Activated CD4-positive, alpha-beta T cell treated with anti-CD3 and anti-CD28 coated beads for 1 hour (primary cell): ENCODE results near the gene HSH2D.

ENCODE experiments used
- DNase-seq: peaks from one replicate; pipeline ENCODE4 v3.0.0-alpha.2; 2020

Gene HSH2D

GRCh38 chr19:16198370-16198651 lies 54.8 kb downstream of the HSH2D start:
- no peak for DNase-seq

DNA sequence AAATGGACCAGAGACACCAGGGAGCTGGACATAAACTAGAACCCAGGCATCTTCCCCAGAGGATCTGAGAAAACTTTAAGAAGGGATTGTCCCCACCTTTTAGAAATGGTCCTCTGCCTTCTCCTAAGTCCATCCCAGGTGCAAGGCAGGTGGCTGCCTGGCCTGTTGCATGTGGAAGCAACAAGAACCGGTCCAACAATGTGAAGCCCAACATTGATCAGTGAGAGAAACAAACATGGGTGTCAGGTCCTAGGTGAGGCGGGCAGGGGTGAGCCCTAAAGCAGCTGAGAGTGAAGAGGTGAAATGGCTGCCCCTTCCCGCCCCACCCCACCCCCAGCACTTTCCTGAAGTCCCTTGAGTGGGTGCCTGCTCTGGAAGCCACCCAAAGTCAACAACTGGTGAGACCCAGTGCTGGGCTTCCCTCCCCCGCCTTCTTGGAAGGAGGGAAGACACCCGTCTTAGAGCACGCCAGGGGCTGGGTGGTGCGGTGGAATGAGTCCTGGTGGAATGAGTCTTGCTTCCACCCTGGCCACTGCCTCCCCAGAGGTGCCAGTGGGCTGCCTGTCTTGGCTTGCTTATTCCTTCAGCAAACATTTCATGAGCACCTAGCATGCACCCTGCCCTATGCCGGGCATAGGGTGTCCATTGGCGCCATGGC lies 55.9 kb downstream of the HSH2D start:
- DNase-seq = no peak

DNA sequence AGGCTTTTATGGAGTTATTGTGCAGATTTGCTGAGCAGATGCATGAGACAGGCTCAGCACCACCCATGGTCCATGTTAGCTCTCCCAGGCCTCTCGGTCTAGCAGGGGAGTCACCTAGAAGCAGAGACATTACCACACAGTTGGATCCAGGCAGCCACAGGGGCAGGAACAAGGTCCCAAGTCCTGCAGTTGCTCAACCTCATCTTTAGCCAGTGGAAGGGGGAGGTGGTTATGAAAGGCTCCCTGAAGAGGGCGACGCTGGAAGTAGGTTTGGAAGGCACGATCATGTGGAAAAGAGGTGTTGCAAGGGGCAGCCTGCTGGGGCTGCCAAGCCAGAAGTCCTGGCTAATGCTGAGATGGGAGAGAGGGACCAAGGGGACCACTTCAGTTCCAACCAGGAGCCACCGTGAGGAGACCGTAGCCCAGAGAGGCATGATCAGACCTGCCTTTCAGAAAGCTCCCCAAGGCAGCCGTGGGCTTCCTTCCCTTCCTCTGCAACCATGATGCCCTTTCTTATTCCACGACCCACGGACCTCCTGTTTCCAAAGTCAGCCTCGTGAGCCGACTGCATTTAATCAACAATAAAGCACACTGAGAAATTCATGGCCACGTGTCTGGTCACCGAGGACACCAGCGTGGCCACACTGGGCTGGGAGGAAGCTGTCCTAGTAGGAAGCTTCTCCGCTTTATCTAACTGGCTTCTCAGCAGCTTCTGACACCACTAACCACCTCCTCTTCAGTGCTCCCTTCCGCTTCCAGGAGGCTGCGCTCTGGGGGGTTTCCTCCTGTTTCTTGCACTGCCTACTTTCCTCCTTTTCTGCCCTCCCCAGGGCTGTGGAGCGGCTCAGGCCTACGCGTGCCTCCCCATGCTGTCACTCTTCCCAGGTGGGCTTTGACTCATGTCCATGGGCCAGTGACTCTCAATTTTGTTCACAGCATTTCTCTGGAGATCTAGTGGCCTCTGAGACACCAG lies 56.8 kb downstream of the HSH2D start:
- no peak for DNase-seq

GRCh38 chr19:16201011-16201391 lies 57.5 kb downstream of the HSH2D start:
- no peak for DNase-seq

DNA sequence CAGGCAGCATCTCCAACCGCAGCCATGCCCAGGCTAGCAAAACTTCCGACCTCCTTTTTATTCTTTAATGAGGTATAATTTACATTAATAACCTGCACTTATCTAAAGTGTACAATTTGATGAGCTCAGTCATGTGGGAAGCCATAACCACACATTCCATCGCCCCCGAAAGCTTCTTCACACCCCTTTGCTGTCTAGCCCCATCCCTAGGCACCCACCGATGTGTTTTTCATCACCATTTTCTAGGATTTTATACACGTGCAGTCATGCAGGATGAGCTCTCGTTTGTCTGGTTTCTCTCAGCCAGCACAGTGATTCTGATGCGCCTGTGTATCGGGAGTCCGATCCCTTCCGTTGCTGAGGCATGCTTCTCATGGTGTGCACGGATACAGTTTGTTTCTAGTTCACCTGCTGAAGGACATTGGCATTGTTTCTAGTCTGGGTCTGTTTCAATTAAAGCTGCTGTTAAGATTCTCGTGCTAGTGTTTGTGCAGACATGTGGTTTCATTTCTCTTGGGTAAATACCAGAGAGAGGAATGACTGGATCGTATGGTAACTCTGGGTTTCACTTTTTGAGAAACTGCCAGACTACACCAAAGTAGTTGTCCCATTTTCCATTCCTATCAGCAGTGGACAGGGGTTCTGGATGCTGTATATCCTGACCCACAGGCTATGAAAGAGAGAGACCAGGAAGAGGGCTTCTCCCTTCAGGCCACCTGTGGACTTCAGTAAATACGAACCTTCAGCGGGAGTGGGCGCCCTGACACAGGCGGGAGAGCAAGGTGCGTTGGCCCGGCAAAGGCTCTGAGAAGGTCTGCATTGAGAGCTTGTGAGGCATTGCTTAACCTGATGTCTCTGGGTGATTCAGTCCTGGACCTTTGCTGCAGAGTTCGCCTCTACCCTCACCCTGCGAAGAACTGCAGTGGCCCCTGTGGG lies 59.1 kb downstream of the HSH2D start:
- no peak for DNase-seq

DNA sequence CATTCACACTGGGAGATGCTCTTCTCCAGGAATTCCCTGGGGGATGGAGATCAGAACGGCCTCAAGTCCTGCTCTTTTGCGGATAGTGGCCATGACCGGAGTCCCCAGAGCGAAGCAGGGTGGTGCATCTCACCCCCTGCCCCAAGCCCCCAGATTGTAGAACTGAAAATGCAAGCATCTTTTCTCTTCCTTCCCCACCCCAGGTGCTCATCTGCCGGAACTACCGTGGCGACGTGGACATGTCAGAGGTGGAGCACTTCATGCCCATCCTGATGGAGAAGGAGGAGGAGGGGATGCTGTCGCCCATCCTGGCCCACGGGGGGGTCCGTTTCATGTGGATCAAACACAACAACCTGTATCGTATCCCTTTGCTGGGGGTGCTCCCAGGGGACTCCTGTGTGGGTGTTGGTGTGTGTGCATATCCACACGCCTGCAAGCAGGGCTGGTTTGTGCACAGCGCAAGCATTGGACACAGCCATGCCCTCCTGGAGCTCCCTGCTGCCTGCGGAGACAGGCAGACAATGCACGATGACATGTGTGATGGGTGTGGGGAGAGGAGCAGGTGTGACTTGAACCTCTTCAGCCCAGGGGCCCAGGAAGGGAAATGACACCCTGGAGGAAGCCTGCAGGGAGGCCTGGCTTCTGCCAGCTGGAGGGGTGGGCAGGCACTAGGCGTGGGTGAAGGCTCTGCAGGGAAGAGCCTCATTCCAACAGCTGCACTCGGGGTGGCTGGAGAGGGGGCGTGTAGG lies 59.9 kb downstream of the HSH2D start:
- DNase-seq = no peak

DNA sequence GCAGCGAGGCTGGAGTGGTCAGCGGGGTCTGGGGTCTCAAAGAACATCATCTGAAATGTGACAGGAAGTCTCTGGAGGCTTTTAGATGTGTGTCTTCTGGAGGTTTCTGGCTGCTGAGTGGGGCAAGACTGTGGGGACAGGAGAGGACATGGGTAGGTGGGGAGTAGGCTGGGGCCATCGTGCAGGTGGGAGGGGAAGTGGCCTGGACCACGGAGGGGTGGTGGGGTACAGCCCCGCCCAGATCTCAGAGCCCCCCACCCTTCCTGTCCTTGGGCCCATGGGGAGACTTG lies 60.5 kb downstream of the HSH2D start:
- DNase-seq = no peak

DNA sequence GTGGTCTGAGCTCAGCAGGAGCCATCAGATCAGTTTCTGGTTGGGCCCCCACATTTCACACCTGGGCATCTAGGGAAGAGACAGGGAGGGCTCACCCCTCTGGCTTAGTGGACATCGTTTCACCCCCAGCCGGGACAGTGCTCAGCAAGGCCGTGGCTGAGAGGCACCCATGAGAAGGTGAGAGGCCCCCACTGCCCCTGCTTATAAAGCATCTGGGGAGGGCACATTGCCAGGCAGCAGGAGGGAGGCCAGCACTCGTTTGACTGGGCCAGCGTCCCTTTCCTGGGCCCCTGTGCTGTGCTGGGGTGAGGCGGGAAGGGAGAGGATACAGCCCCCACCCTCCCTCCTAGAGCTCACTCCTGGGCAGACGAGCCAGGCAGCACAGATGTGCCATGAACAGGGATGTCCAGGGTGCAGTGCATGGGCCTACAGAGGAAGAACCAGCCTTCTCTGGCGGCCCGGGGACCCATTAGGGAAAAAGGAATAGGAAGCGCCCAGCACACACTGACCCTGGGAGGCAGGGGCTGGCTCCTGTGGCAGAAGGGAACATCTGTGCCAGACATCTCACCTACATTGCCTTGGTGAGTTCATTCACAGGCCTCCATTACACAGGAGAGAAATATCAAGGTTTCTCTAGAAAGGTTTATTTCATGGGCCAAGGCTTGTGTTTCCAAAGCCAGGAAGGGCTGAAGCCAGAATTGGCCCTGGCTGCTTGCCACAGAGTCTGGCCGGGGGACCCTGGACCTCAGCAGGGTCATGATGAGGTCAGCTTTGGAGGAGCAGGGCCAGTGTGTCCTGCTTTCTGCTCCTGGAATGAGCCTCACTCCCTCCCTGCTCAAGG lies 61.9 kb downstream of the HSH2D start:
- no peak for DNase-seq

DNA sequence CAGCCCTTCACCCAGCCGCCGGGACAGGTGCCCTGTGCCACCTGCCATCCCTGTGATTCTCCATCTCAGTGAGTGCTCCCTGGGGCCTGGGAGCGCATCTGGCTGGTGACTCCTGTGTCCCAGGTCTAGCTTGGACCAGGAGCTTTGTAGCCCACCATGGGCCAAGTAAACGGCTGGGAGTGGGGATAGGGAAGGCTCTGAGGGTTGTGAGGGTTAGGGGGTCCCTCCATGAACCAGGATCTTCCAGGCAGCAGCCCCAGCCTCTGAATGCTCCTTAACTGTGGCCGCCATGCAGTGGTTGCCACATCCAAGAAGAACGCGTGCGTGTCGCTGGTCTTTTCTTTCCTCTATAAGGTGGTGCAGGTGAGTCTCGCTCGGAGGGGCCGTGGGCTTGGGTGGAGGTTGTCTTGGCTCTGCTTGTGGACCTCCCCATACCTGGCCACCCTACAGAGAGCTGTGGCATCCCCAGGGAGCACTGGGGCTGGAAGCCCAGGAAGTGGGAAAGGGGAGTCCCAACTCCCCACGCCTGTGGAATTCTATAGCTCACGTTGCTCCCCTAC lies 62.6 kb downstream of the HSH2D start:
- DNase-seq = no peak

DNA sequence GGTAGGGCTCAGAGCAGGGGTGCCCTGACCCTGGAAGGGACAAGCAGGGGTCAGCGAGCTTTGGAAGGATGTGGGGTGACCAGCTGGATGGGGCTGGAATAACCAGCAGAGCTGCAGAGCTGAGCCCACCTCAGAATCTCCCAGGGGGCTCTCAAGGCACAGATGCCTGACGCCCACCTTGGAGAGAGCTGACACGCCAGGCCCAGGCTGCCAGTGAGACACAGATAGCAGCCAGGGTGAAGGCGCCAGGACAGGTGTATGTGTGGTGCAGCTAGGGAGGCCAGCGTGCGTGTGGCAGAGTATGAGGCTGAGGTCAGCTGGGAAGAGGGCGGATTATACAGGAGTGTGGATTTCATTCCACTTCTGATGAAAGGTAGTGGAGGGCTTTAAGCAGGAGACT lies 63.2 kb downstream of the HSH2D start:
- no peak for DNase-seq

DNA sequence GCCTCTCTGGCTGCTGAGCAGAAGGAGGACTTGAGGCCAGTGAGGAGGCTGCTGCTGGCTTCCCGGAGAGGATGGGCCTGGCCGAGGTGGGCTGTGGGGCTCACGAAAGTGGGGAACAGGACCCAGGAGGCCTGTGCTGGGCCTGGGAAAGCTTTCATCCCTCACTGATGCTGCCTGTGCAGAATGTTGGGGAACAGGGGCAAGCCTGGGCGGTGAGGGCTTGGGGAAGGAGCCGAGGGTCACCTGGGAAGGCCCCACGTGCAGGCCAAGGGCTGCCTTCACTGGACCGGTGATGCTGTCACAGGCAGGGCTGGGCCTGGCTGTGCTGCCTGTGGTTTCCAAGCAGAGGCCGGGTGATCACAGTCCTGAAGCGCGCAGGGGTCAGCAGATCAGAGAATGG lies 63.6 kb downstream of the HSH2D start:
- no peak for DNase-seq

- DNase-seq = no peak
These were observed 64.1 kb downstream of the HSH2D start for GRCh38 chr19:16207490-16208025.
